Peyer's patch (tissue), 4 donors: ENCODE results near the gene KRTAP6-3. TPM values are rescaled to one million over a fixed set of nuclear protein-coding genes. Genes with fewer than 3 reads are reported as not detected.

Source experiments
- DNase-seq, 3 donors: peaks; one replicate each; pipeline ENCODE4 v3.0.0-alpha.2; 2017 to 2019
- H3K27ac ChIP-seq, 4 donors: fragments of 200-600 bp; sonication (generic); one replicate each; pipeline ENCODE4 v1.5.1; 2016 to 2019
- H3K27me3 ChIP-seq, 2 donors: fragments of 200-600 bp; sonication (generic); one replicate each; pipeline ENCODE4 v1.5.1; 2019
- H3K36me3 ChIP-seq, 3 donors: fragments of 200-600 bp; sonication (generic); one replicate each; pipeline ENCODE4 v1.5.1; 2016 to 2019
- H3K4me1 ChIP-seq, 4 donors: fragments of 200-600 bp; sonication (generic); one replicate each; pipeline ENCODE4 v1.5.1; 2016 to 2019
- H3K4me3 ChIP-seq, 4 donors: fragments of 200-600 bp; sonication (generic); 1 replicate in 3 of 4; 2 replicates in 1 of 4; pipeline ENCODE4 v1.5.1; 2016 to 2019; ENCODE audit warnings: mild to moderate bottlenecking in 1 of 4
- H3K9me3 ChIP-seq, 4 donors: fragments of 200-600 bp; sonication (generic); one replicate each; pipeline ENCODE4 v1.5.1; 2016 to 2019; ENCODE audit warnings: mild to moderate bottlenecking in 1 of 4
- CTCF ChIP-seq, 6 experiments: fragments of 450-650 bp in 4 of 6; fragments of 200-600 bp in 2 of 6; sonication (generic) in 1 of 6; IDR thresholded peaks; one replicate each; pipeline ENCODE4 v1.5.1; 2017 to 2019; ENCODE audit warnings: antibody characterized with exemption in 6 of 6, mild to moderate bottlenecking in 3 of 6, moderate library complexity in 1 of 6
- POLR2A ChIP-seq, 2 donors: fragments of 450-650 bp; IDR thresholded peaks; one replicate each; pipeline ENCODE4 v1.5.1; 2017; ENCODE audit warnings: antibody characterized with exemption in 2 of 2, mild to moderate bottlenecking in 2 of 2, moderate library complexity in 2 of 2
- total RNA-seq, 4 donors: library from RNA; depleted of rRNA; stranded (reverse); fragments of >200 nt; gene quantifications; one replicate each; pipeline ENCODE4 v1.1.0, GENCODE V29; 2016

The KRTAP6-3 gene
- total RNA-seq: not detected

- no peak for TF ChIP-seq POLR2A (IDR thresholded peaks at IDR 0.05)
- TF ChIP-seq CTCF (IDR thresholded peaks at IDR 0.05): no peak
- no peaks in the 10 kb centered on the region for H3K9me3 ChIP-seq
- H3K36me3 ChIP-seq: no peaks in the 10 kb centered on the region
- H3K27ac ChIP-seq: no peak within 1 kb of the TSS
- no peak for DNase-seq
- H3K4me3 ChIP-seq: no peak within 1 kb of the TSS
- H3K27me3 ChIP-seq: no peaks in the 10 kb centered on the region
- H3K4me1 ChIP-seq: no peaks in the 10 kb centered on the region
Measured at GRCh38 chr21:30592140-30592539, at the start of gene KRTAP6-3. Gene KRTAP6-3, plus strand, starts transcription at chr21:30592440. Its CDS starts 6 bp downstream, at chr21:30592446.

GRCh38 chr21:30552782-30553181 is 39.5 kb upstream of the KRTAP6-3 start:
- TF ChIP-seq POLR2A (IDR thresholded peaks at IDR 0.05) (no peak), CTCF (IDR thresholded peaks at IDR 0.05) (no peak)
- Histone ChIP-seq H3K4me3 (no peak overlapping the region), H3K27me3 (no peaks in the 10 kb centered on the region), H3K9me3 (no peaks in the 10 kb centered on the region), H3K27ac (no peak overlapping the region), H3K36me3 (no peaks in the 10 kb centered on the region), H3K4me1 (no peaks in the 10 kb centered on the region)
- no peak for DNase-seq

- TF ChIP-seq CTCF (IDR thresholded peaks at IDR 0.05): no peak
- no peak for TF ChIP-seq POLR2A (IDR thresholded peaks at IDR 0.05)
- Histone ChIP-seq H3K4me3 (no peak overlapping the region), H3K9me3 (no peaks in the 10 kb centered on the region), H3K27me3 (no peaks in the 10 kb centered on the region), H3K36me3 (no peaks in the 10 kb centered on the region), H3K4me1 (no peaks in the 10 kb centered on the region), H3K27ac (no peak overlapping the region)
- DNase-seq: no peak
Measured at GRCh38 chr21:30555095-30555494, 37.1 kb upstream of the KRTAP6-3 start.

- TF ChIP-seq CTCF (IDR thresholded peaks at IDR 0.05): no peak
- no peak for TF ChIP-seq POLR2A (IDR thresholded peaks at IDR 0.05)
- Histone ChIP-seq H3K4me3 (no peak within 1 kb of the TSS), H3K4me1 (no peaks in the 10 kb centered on the region), H3K27ac (no peak within 1 kb of the TSS), H3K36me3 (no peaks in the 10 kb centered on the region), H3K9me3 (no peaks in the 10 kb centered on the region), H3K27me3 (no peaks in the 10 kb centered on the region)
- no peak for DNase-seq
Measured at GRCh38 chr21:30561264-30561895, 30.9 kb upstream of the KRTAP6-3 start, which contains the start of gene KRTAP19-7. Gene KRTAP19-7, minus strand, starts transcription at chr21:30561314. Its CDS starts 25 bp downstream, at chr21:30561289.

- Histone ChIP-seq H3K4me1 (no peaks in the 10 kb centered on the region), H3K36me3 (no peaks in the 10 kb centered on the region), H3K4me3 (no peak overlapping the region), H3K9me3 (no peaks in the 10 kb centered on the region), H3K27ac (no peak overlapping the region), H3K27me3 (no peaks in the 10 kb centered on the region)
- no peak for TF ChIP-seq POLR2A (IDR thresholded peaks at IDR 0.05)
- TF ChIP-seq CTCF (IDR thresholded peaks at IDR 0.05): no peak
- no peak for DNase-seq
Measured at GRCh38 chr21:30561957-30562356, 30.3 kb upstream of the KRTAP6-3 start.
